ENCODE results near the gene ITGB3. TPM values are rescaled to one million over a fixed set of nuclear protein-coding genes. Genes with fewer than 3 reads are reported as not detected.

The ITGB3 gene
- total and polyA plus RNA-seq, 2 of the 4 experiments (the other 2 are of a cell fraction), result 9.8 to 17.6 TPM

- no peak overlapping the region for H3K18ac ChIP-seq (ENCODE audit: low read depth, low read length)
- no peak overlapping the region for H3K27ac ChIP-seq (ENCODE audit: insufficient read depth, low read length)
- WGBS, 2 experiments (ENCODE audit: extremely low coverage in 2 of 2, insufficient read length in 1 of 2), result no CpG with 5 or more reads among the region's 8 CpGs
- POLR2A ChIA-PET (ENCODE audit: unreplicated experiment), result no interaction called here
- intact Hi-C loops (cut with micrococcal nuclease) (no loop called here), dilution Hi-C loops (cut with HindIII; ENCODE audit: low sequenced_read_pairs, unreplicated experiment) (no loop called here), in situ Hi-C loops (cut with MboI; ENCODE audit: low sequenced_read_pairs) (no loop called here)
- no TSS peak for BruUV-seq (replicated peaks)
- no peak overlapping the region for H3K23ac ChIP-seq (ENCODE audit: low read depth, low read length)
- no peak overlapping the region for H4K91ac ChIP-seq (ENCODE audit: insufficient read depth, low read depth, low read length)
- DNase-seq, result no peak
- H2BK120ac ChIP-seq (ENCODE audit: low read depth, low read length), result no peak overlapping the region
- TF ChIP-seq CEBPB (IDR thresholded peaks at IDR 0.05; ENCODE audit: low read depth, low read length) (peak; percentile 68), MAZ (IDR thresholded peaks at IDR 0.05; ENCODE audit: borderline replicate concordance, low read depth, low read length) (no peak)
- H3K4me3 ChIP-seq (ENCODE audit: insufficient read depth, low read depth, low read length), result no peak overlapping the region
- H2BK20ac ChIP-seq (ENCODE audit: low read depth, low read length), result no peak overlapping the region
- H4K20me1 ChIP-seq (ENCODE audit: insufficient read depth, low read length), result no peaks in the 10 kb centered on the region
- H3K9me1 ChIP-seq (ENCODE audit: insufficient read depth, low read length), result peaks cover 28% of the 10 kb centered on the region
- no peak overlapping the region for H4K5ac ChIP-seq (ENCODE audit: low read depth, low read length)
- H2BK15ac ChIP-seq (ENCODE audit: low read depth, low read length), result no peak overlapping the region
- peaks cover 4 to 17% of the 10 kb centered on the region in 2 experiments; a peak in 3 of 4 replicates for H3K79me1 ChIP-seq (ENCODE audit: low read depth in 1 of 2, low read length in 2 of 2)
- H3K9me3 ChIP-seq (ENCODE audit: control insufficient read depth, insufficient read depth, low read length), result no peaks in the 10 kb centered on the region
- ATAC-seq (ENCODE audit: low read depth), result no peak
- no peak overlapping the region for H2AK5ac ChIP-seq (ENCODE audit: low read depth, low read length)
- no peak overlapping the region for H4K8ac ChIP-seq (ENCODE audit: low read depth in 2 of 2, low read length in 2 of 2)
- CTCF ChIA-PET, result no interaction called here
- no peak overlapping the region for H3K4ac ChIP-seq (ENCODE audit: low read depth, low read length)
- no peak overlapping the region for H2AFZ ChIP-seq (replicated peaks; ENCODE audit: low read length, poor library complexity)
- no peak overlapping the region for H2BK5ac ChIP-seq (ENCODE audit: low read depth, low read length, poor library complexity, severe bottlenecking)
- no peak overlapping the region for H2AK9ac ChIP-seq (replicated peaks; ENCODE audit: low read depth, low read length, poor library complexity)
- H3K56ac ChIP-seq (ENCODE audit: extremely low read depth, insufficient read depth, low read length), result no peak overlapping the region
- peaks cover 52% of the 10 kb centered on the region for H3K36me3 ChIP-seq (ENCODE audit: control insufficient read depth, insufficient read depth, low read length)
- H3K4me2 ChIP-seq (ENCODE audit: low read depth, low read length), result no peak overlapping the region
- no peaks in the 10 kb centered on the region for H3K27me3 ChIP-seq (ENCODE audit: control insufficient read depth, insufficient read depth, low read length)
- no peak overlapping the region for H3K9ac ChIP-seq (ENCODE audit: low read depth, low read length)
- H3K4me1 ChIP-seq (ENCODE audit: control insufficient read depth, insufficient read depth, low read length), result peaks cover 13% of the 10 kb centered on the region
- H3K14ac ChIP-seq (replicated peaks; ENCODE audit: low read depth, low read length), result no peak overlapping the region
These were observed 37.7 kb downstream of the ITGB3 start for GRCh38 chr17:47291242-47291873.
